Heart left ventricle (tissue), 16 donors: Measurements from ENCODE around the gene SAMD11. TPM values are rescaled to one million over a fixed set of nuclear protein-coding genes. Genes with fewer than 3 reads are reported as not detected.

Experiments used
- ATAC-seq, 4 donors: fragments of 200-7000 bp; cut with Tn5 transposase; one replicate each; pipeline ENCODE4 v1.9.1; 2020 to 2022; ENCODE audit warnings: moderate library complexity in 4 of 4, mild to moderate bottlenecking in 3 of 4, moderate number of reproducible peaks in 1 of 4
- DNase-seq, 5 donors: peaks; one replicate each; pipeline ENCODE4 v3.0.0-alpha.2; 2020
- H3K27ac ChIP-seq, 12 donors: fragments of 200-600 bp; sonication (generic) in 4 of 12; one replicate each; pipeline versions ENCODE4 v1.5.0 to v1.8.0; 2016 to 2022; ENCODE audit warnings: mild to moderate bottlenecking in 2 of 12
- H3K27me3 ChIP-seq, 9 donors: fragments of 200-600 bp; sonication (generic) in 2 of 9; one replicate each; pipeline versions ENCODE4 v1.5.1 to v1.8.0; 2016 to 2022; ENCODE audit warnings: mild to moderate bottlenecking in 3 of 9
- H3K36me3 ChIP-seq, 9 donors: fragments of 200-600 bp; sonication (generic) in 2 of 9; one replicate each; pipeline versions ENCODE4 v1.5.0 to v1.8.0; 2018 to 2022; ENCODE audit warnings: mild to moderate bottlenecking in 2 of 9
- H3K4me1 ChIP-seq, 12 donors: fragments of 200-600 bp; sonication (generic) in 4 of 12; one replicate each; pipeline versions ENCODE4 v1.5.0 to v1.8.0; 2016 to 2022; ENCODE audit warnings: mild to moderate bottlenecking in 3 of 12
- H3K4me3 ChIP-seq, 12 donors: fragments of 200-600 bp; sonication (generic) in 4 of 12; one replicate each; pipeline versions ENCODE4 v1.5.0 to v1.8.0; 2017 to 2022; ENCODE audit warnings: mild to moderate bottlenecking in 9 of 12, moderate library complexity in 4 of 12
- H3K9me3 ChIP-seq, 12 donors: fragments of 200-600 bp; sonication (generic) in 4 of 12; one replicate each; pipeline versions ENCODE4 v1.5.0 to v1.8.0; 2016 to 2022; ENCODE audit warnings: mild to moderate bottlenecking in 1 of 12
- POLR2A ChIP-seq, 2 donors: fragments of 450-650 bp; IDR thresholded peaks; one replicate each; pipeline ENCODE4 v1.6.1; 2017; ENCODE audit warnings: antibody characterized with exemption in 2 of 2, mild to moderate bottlenecking in 2 of 2, moderate library complexity in 2 of 2
- WGBS, 4 donors: extraction: QIAGEN DNeasy Blood & Tissue Kit in 2 of 4; methylation state at CpG; one replicate each; pipeline versions ENCODE4 v1.1.5 to v1.1.7; 2013 to 2018; 5-methylcytosine and 5-hydroxymethylcytosine counted together
- intact Hi-C, 10 donors: fragments of 100-400 bp; cut with DNase I; formaldehyde crosslinking; loops; one replicate each; pipeline versions ENCODE4 v1.11.1 to v1.14.2; 2022
- polyA plus RNA-seq, 2 donors: library from polyadenylated mRNA; stranded (reverse); fragments of 200-250 nt; gene quantifications; one replicate each; pipeline ENCODE4 v1.2.3, GENCODE V29; 2013
- total RNA-seq, 9 donors: library from RNA; depleted of rRNA in 2 of 9; stranded (reverse); fragments of >200 nt in 2 of 9; fragmentation: NEBNext Ultra II Directional in 3 of 9; extraction: Animal tissue kit (Norgen Biotek cat#: 25700) in 3 of 9; gene quantifications; one replicate each; pipeline versions ENCODE4 v1.1.0 to v1.2.4, GENCODE V29; 2016 to 2023
- TF ChIP-seq, protein P1 (sequence below), 12 donors: fragments of 200-600 bp; sonication (generic) in 4 of 12; IDR thresholded peaks; one replicate each; pipeline versions ENCODE4 v1.5.0 to v1.8.0; 2018 to 2022; ENCODE audit warnings: antibody characterized with exemption in 12 of 12, mild to moderate bottlenecking in 5 of 12
- donor health status: ischemic (EF 13 %, LVEDD 7.1; RV severe dilation, severe dysfunction).
- donor health status: healthy with polysubstance abuse.
- donor health status: DM: no; HTN: yes; CAD: no.
- donor health status: DM: no; HTN: no; CAD: no.
- donor health status: ischemic (EF 25% LVEDD 6.9; RV normal size, moderate dysfunction).
- donor health status: ischemic (EF 25% LVEDD 5.7; RV mildly dilated, moderate dysfunction).
- donor health status: healthy.
- donor health status: DM: yes; HTN: yes; CAD: no.
- donor health status: ischemic (EF 35%, LVEDD 5.7; RV mildly dilated, moderate dysfunction).
- donor health status: nonischemic (EF 11% LVEDD 7.7; RV severe dilation, severe dysfunction).
- donor health status: DM: yes; HTN: yes; CAD: no.
- donor health status: PGD.
- donor health status: ischemic (EF 29% LVEDD 5.4; RV normal size, mild dysfunction).
- donor health status: nonischemic (EF 23%, LVEDD 6.1; RV moderate dilation, normal function).

SAMD11 gene
- total and polyA plus RNA-seq, 11 donors = 0.38 to 3.2 (median 0.96) TPM

GRCh38 chr1:941015-941587, 17.4 kb downstream of the SAMD11 start:
- TF ChIP-seq POLR2A (IDR thresholded peaks at IDR 0.05) = no peak
- 3 to 5% (median 4%) methylated on average over 13 to 36 of the region's 36 CpGs for WGBS, 4 donors
- H3K9me3 ChIP-seq = no peaks in the 10 kb centered on the region
- peaks cover 10 to 53% (median 35%) of the 10 kb centered on the region in 12 donors for H3K4me1 ChIP-seq
- intact Hi-C loops = no loop called here
- ATAC-seq (no peak), DNase-seq (no peak)
- H3K27me3 ChIP-seq = peaks cover 8 to 75% (median 44%) of the 10 kb centered on the region in 9 donors
- H3K4me3 ChIP-seq = peak overlapping the region; percentile 28 to 59 (median 48)
- H3K27ac ChIP-seq = peak overlapping the region in 10 of 12 donors; percentile 1 to 81 (median 64)
- peaks cover 0 to 19% (median 10%) of the 10 kb centered on the region in 9 donors for H3K36me3 ChIP-seq

DNA sequence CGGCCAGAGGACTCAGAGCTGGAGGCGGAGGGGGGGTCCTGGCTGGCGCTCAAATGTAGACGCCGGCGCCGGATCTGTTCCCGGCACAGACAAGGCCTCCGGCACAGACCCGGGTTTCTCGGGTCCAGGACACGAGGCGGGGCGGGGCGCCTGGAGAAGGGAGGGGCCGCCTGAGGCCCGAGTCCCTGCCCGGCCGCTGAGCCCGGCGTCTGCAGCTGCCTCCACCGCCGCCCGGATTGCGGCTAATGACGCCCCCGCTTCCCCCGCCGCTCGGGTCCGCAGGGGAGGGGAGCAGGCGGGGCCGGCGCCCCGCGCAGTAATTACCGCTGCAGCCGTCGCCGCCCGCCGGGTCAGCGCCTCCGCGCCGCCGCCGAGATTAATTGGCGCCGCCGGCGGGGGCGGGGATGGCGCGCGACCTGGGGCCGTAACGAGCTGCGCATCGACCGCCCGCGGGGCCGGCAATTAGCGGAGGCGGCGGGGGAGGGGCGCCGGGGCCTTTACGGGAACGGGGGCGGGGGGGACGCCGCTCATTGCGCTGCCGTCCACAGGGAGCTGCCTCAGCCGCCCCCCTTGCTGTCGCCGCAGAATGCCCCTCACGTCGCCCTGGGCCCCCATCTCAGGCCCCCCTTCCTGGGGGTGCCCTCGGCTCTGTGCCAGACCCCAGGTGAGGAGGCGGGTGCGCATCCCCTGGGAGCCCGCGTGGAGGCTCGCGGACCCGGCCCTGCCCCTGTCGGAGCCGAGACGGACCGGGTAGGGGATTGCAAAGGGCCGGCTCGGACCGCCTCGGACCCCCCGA, 18.1 kb downstream of the SAMD11 start:
- DNase-seq (peak; percentile 72 to 88 (median 77)), ATAC-seq (peak in 3 of 4 donors; percentile 23 to 45 (median 39))
- TF ChIP-seq, protein P1, sequence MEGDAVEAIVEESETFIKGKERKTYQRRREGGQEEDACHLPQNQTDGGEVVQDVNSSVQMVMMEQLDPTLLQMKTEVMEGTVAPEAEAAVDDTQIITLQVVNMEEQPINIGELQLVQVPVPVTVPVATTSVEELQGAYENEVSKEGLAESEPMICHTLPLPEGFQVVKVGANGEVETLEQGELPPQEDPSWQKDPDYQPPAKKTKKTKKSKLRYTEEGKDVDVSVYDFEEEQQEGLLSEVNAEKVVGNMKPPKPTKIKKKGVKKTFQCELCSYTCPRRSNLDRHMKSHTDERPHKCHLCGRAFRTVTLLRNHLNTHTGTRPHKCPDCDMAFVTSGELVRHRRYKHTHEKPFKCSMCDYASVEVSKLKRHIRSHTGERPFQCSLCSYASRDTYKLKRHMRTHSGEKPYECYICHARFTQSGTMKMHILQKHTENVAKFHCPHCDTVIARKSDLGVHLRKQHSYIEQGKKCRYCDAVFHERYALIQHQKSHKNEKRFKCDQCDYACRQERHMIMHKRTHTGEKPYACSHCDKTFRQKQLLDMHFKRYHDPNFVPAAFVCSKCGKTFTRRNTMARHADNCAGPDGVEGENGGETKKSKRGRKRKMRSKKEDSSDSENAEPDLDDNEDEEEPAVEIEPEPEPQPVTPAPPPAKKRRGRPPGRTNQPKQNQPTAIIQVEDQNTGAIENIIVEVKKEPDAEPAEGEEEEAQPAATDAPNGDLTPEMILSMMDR (IDR thresholded peaks at IDR 0.05) = no peak
- no peak for TF ChIP-seq POLR2A (IDR thresholded peaks at IDR 0.05)
- H3K4me3 ChIP-seq = peak overlapping the region in 11 of 12 donors; percentile 28 to 59 (median 49)
- intact Hi-C loops = no loop called here
- peaks cover 10 to 50% (median 35%) of the 10 kb centered on the region in 12 donors for H3K4me1 ChIP-seq
- 0 to 1% (median 1%) methylated on average over 12 to 98 of the region's 98 CpGs for WGBS, 4 donors
- peak overlapping the region in 8 of 12 donors; percentile 28 to 81 (median 70) for H3K27ac ChIP-seq
- no peaks in the 10 kb centered on the region for H3K9me3 ChIP-seq
- peaks cover 0 to 26% (median 15%) of the 10 kb centered on the region in 9 donors for H3K36me3 ChIP-seq
- H3K27me3 ChIP-seq = peaks cover 8 to 69% (median 41%) of the 10 kb centered on the region in 9 donors

GRCh38 chr1:942411-942821, 18.7 kb downstream of the SAMD11 start:
- peak overlapping the region in 7 of 12 donors; percentile 23 to 78 (median 69) for H3K27ac ChIP-seq
- DNase-seq = no peak
- peaks cover 0 to 32% (median 20%) of the 10 kb centered on the region in 9 donors for H3K36me3 ChIP-seq
- no peak for ATAC-seq
- TF ChIP-seq, protein P1 (IDR thresholded peaks at IDR 0.05) = no peak
- no peak for TF ChIP-seq POLR2A (IDR thresholded peaks at IDR 0.05)
- no peaks in the 10 kb centered on the region for H3K9me3 ChIP-seq
- WGBS, 4 donors = 1 to 3% (median 1%) methylated on average over 8 to 48 of the region's 48 CpGs
- H3K4me1 ChIP-seq = peaks cover 10 to 50% (median 35%) of the 10 kb centered on the region in 12 donors
- H3K4me3 ChIP-seq = peak overlapping the region in 11 of 12 donors; percentile 28 to 59 (median 49)
- intact Hi-C loops = no loop called here
- peaks cover 8 to 62% (median 41%) of the 10 kb centered on the region in 9 donors for H3K27me3 ChIP-seq

DNA sequence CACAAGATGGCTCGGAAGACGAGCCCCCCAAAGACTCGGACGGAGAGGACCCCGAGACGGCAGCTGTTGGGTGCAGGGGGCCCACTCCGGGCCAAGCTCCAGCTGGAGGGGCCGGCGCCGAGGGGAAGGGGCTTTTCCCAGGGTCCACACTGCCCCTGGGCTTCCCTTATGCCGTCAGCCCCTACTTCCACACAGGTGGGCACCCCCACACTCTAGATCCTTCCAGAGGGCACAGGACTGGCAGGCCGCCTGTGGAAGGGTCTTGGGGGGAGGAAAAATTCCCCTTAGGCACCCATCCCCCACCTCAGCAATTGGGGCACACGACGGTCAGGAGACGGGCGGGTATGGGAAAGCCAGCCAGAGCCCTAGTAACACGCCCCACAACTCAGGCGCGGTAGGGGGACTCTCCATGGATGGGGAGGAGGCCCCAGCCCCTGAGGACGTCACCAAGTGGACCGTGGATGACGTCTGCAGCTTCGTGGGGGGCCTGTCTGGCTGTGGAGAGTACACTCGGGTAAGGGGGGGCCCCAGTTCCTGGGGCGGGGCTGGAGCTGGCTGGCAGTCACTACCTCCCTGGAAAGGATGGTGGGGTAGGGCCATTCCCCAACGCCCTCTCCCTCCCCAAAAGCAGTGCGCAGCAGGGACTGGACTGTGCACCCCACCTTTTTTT, 19.3 kb downstream of the SAMD11 start:
- peaks cover 10 to 50% (median 35%) of the 10 kb centered on the region in 12 donors for H3K4me1 ChIP-seq
- intact Hi-C loops = no loop called here
- H3K27me3 ChIP-seq = peaks cover 8 to 56% (median 41%) of the 10 kb centered on the region in 9 donors
- no peaks in the 10 kb centered on the region for H3K9me3 ChIP-seq
- peak overlapping the region in 9 of 12 donors; percentile 17 to 82 (median 67) for H3K27ac ChIP-seq
- DNase-seq (peak in 3 of 5 donors; percentile 53 to 69 (median 68)), ATAC-seq (peak in 2 of 4 donors; percentile 2 to 7)
- H3K4me3 ChIP-seq = peak overlapping the region in 6 of 12 donors; percentile 1 to 57 (median 51)
- no peak for TF ChIP-seq POLR2A (IDR thresholded peaks at IDR 0.05)
- peaks cover 0 to 38% (median 24%) of the 10 kb centered on the region in 9 donors for H3K36me3 ChIP-seq
- 18 to 32% (median 20%) methylated on average over 17 to 27 of the region's 27 CpGs for WGBS, 4 donors
